Esophagus squamous epithelium (tissue), 4 donors: ENCODE results near the gene RBM28.

ENCODE experiments used
- CTCF ChIP-seq, 6 experiments: fragments of 450-650 bp in 4 of 6; fragments of 200-600 bp in 2 of 6; sonication (generic) in 2 of 6; IDR thresholded peaks; one replicate each; pipeline ENCODE4 v1.5.1; 2016 to 2019; ENCODE audit warnings: antibody characterized with exemption in 6 of 6, mild to moderate bottlenecking in 4 of 6, moderate library complexity in 4 of 6
- POLR2A ChIP-seq, 4 donors: fragments of 450-650 bp; IDR thresholded peaks; one replicate each; pipeline ENCODE4 v1.6.1; 2017; ENCODE audit warnings: antibody characterized with exemption in 4 of 4, mild to moderate bottlenecking in 4 of 4, moderate library complexity in 3 of 4

GRCh38 chr7:128279124-128279713 lies 64.5 kb downstream of the RBM28 start:
- no peak for TF ChIP-seq CTCF (IDR thresholded peaks at IDR 0.05)
- no peak for TF ChIP-seq POLR2A (IDR thresholded peaks at IDR 0.05)
